HFFc6 (cell line): Measurements from ENCODE around the gene NKD2. TPM values are rescaled to one million over a fixed set of nuclear protein-coding genes. Genes with fewer than 3 reads are reported as not detected.

Experiments
- DNase-seq: peaks from one replicate; pipeline ENCODE4 v3.0.0-alpha.2; 2018
- H3K27ac Mint-ChIP-seq: 2 replicates; pipeline ENCODE4 v1.8.0; 2020; ENCODE audit warnings: mild to moderate bottlenecking, mixed read lengths
- H3K27me3 Mint-ChIP-seq: 2 replicates; pipeline ENCODE4 v1.8.0; 2021; ENCODE audit warnings: mild to moderate bottlenecking, moderate library complexity, mixed read lengths; ENCODE audit not compliant: insufficient read depth
- H3K36me3 Mint-ChIP-seq: 2 replicates; pipeline ENCODE4 v1.8.0; 2021; ENCODE audit warnings: low read depth, mixed read lengths
- H3K4me1 Mint-ChIP-seq: 2 replicates; pipeline ENCODE4 v1.8.0; 2020; ENCODE audit warnings: low read depth, mixed read lengths
- H3K4me3 Mint-ChIP-seq: 2 replicates; pipeline ENCODE4 v1.8.0; 2020; ENCODE audit warnings: mild to moderate bottlenecking, moderate library complexity, mixed read lengths
- H3K9me3 Mint-ChIP-seq: 2 replicates; pipeline ENCODE4 v1.8.0; 2020; ENCODE audit warnings: mild to moderate bottlenecking, mixed read lengths
- CTCF ChIP-seq: fragments of 200-600 bp; sonication (generic); IDR thresholded peaks from 2 replicates; pipeline ENCODE4 v1.5.0; 2021; ENCODE audit warnings: antibody characterized with exemption, mild to moderate bottlenecking
- total RNA-seq, 6 experiments: library from RNA; stranded (reverse); fragmentation: NEBNext Ultra II Directional; extraction: Animal tissue kit (Norgen Biotek cat#: 25700); gene quantifications; 2 replicates in 1 of 6; 3 replicates in 5 of 6; pipeline ENCODE4 v1.2.3, GENCODE V29; 2021

Gene NKD2
- total RNA-seq, 6 experiments from 2014 or later = not detected

GRCh38 chr5:1042626-1043025, 34.0 kb downstream of the NKD2 start:
- no peak for DNase-seq
- TF ChIP-seq CTCF = no peak
- H3K4me3 Mint-ChIP-seq = no peak overlapping the region
- peaks cover 20% of the 10 kb centered on the region; the same call in 1 of the 2 replicates for H3K36me3 Mint-ChIP-seq
- no peaks in the 10 kb centered on the region for H3K4me1 Mint-ChIP-seq
- peaks cover 3% of the 10 kb centered on the region; the same call in 1 of the 2 replicates for H3K27me3 Mint-ChIP-seq
- H3K9me3 Mint-ChIP-seq = peaks cover 68% of the 10 kb centered on the region
- H3K27ac Mint-ChIP-seq = no peak overlapping the region

GRCh38 chr5:1043327-1043726, 34.7 kb downstream of the NKD2 start:
- Mint-ChIP-seq H3K4me3 (no peak overlapping the region), H3K9me3 (peaks cover 68% of the 10 kb centered on the region), H3K4me1 (no peaks in the 10 kb centered on the region), H3K36me3 (peaks cover 20% of the 10 kb centered on the region; the same call in 1 of the 2 replicates), H3K27ac (no peak overlapping the region), H3K27me3 (peaks cover 4% of the 10 kb centered on the region; the same call in 1 of the 2 replicates)
- TF ChIP-seq CTCF = no peak
- no peak for DNase-seq

- Mint-ChIP-seq H3K4me1 (no peaks in the 10 kb centered on the region), H3K9me3 (peaks cover 68% of the 10 kb centered on the region), H3K27ac (no peak overlapping the region), H3K36me3 (peaks cover 20% of the 10 kb centered on the region; the same call in 1 of the 2 replicates), H3K27me3 (peaks cover 5% of the 10 kb centered on the region; the same call in 1 of the 2 replicates), H3K4me3 (no peak overlapping the region)
- TF ChIP-seq CTCF = no peak
- DNase-seq = no peak
Observed at GRCh38 chr5:1044117-1044516, 35.5 kb downstream of the NKD2 start.

GRCh38 chr5:1045960-1046560, 37.5 kb downstream of the NKD2 start:
- Mint-ChIP-seq H3K27me3 (peaks cover 7% of the 10 kb centered on the region; the same call in 1 of the 2 replicates), H3K36me3 (peaks cover 9% of the 10 kb centered on the region; the same call in 1 of the 2 replicates), H3K27ac (no peak overlapping the region), H3K9me3 (peaks cover 59% of the 10 kb centered on the region), H3K4me3 (no peak overlapping the region), H3K4me1 (no peaks in the 10 kb centered on the region)
- no peak for TF ChIP-seq CTCF
- no peak for DNase-seq

GRCh38 chr5:1047332-1047965, 38.8 kb downstream of the NKD2 start:
- no peak overlapping the region for H3K4me3 Mint-ChIP-seq
- no peak for TF ChIP-seq CTCF
- no peak overlapping the region for H3K27ac Mint-ChIP-seq
- 0 out of 2 replicates have a peak, but pooled peaks cover 7% of the 10 kb centered on the region for H3K36me3 Mint-ChIP-seq
- no peaks in the 10 kb centered on the region for H3K4me1 Mint-ChIP-seq
- DNase-seq = no peak
- H3K27me3 Mint-ChIP-seq = peaks cover 7% of the 10 kb centered on the region
- H3K9me3 Mint-ChIP-seq = peaks cover 52% of the 10 kb centered on the region
